ENCODE results near the gene APH1A.
"Not testable (repeated sequence)": the region's sequence is repeated elsewhere in the genome, so short reads cannot be mapped to it uniquely, and the experiment has no call there.

Gene APH1A

GRCh38 chr1:150268705-150269403, at the start of gene APH1A:
Gene APH1A, minus strand, starts transcription at chr1:150269016. Its CDS starts 206 bp downstream, at chr1:150268810.
- DNase-seq = peak; percentile 98

- not testable (repeated sequence) for DNase-seq
These were observed 45.9 kb upstream of the APH1A start for GRCh38 chr1:150314691-150315090.

- no peak for DNase-seq
These were observed 42.9 kb upstream of the APH1A start for GRCh38 chr1:150311762-150312161.

- DNase-seq = no peak
These were observed 41.1 kb upstream of the APH1A start for GRCh38 chr1:150309758-150310508.

GRCh38 chr1:150308585-150308984, 39.8 kb upstream of the APH1A start:
- DNase-seq = not testable (repeated sequence)

- no peak for DNase-seq
These were observed 34.1 kb upstream of the APH1A start for GRCh38 chr1:150302902-150303301.

GRCh38 chr1:150302338-150302737, 33.5 kb upstream of the APH1A start:
- no peak for DNase-seq

GRCh38 chr1:150299716-150300115, 30.9 kb upstream of the APH1A start:
- no peak for DNase-seq

- no peak for DNase-seq
These were observed 26.7 kb upstream of the APH1A start for GRCh38 chr1:150295476-150295875.

- DNase-seq = peak; percentile 92
These were observed 24.8 kb upstream of the APH1A start, which contains the start of gene MRPS21 for GRCh38 chr1:150293433-150294253. Gene MRPS21, plus strand, starts transcription at chr1:150293861. Its CDS starts 506 bp downstream, at chr1:150294367.

- no peak for DNase-seq
These were observed 20.0 kb upstream of the APH1A start for GRCh38 chr1:150288822-150289221.

GRCh38 chr1:150288382-150288781, 19.6 kb upstream of the APH1A start:
- DNase-seq = no peak

GRCh38 chr1:150283260-150283659, 14.4 kb upstream of the APH1A start:
- DNase-seq = no peak

- no peak for DNase-seq
These were observed 13.7 kb upstream of the APH1A start for GRCh38 chr1:150282558-150282958.

GRCh38 chr1:150281758-150282557, 13.1 kb upstream of the APH1A start, which contains the start of gene CIART:
Gene CIART, plus strand, starts transcription at chr1:150282554. Its CDS starts 714 bp downstream, at chr1:150283268.
- peak; percentile 98 for DNase-seq

- peak; percentile 31 for DNase-seq
These were observed 12.5 kb upstream of the APH1A start for GRCh38 chr1:150281221-150281757.

- DNase-seq = no peak
These were observed 11.4 kb upstream of the APH1A start for GRCh38 chr1:150280138-150280707.

- no peak for DNase-seq
These were observed 4.5 kb upstream of the APH1A start for GRCh38 chr1:150273311-150273710.

GRCh38 chr1:150271291-150271959, 2.6 kb upstream of the APH1A start:
- DNase-seq = no peak

GRCh38 chr1:150269451-150269850, 635 bp upstream of the APH1A start:
- DNase-seq = no peak

GRCh38 chr1:150268340-150268704, 494 bp downstream of the APH1A start:
- no peak for DNase-seq
